ENCODE results near the gene SLC8A3. TPM values are rescaled to one million over a fixed set of nuclear protein-coding genes. Genes with fewer than 3 reads are reported as not detected.

SLC8A3 gene
- total RNA-seq, 1 donor from 2014 or later: 0.49 TPM

GRCh38 chr14:70097576-70098249 lies 91.0 kb downstream of the SLC8A3 start:
- H3K27ac ChIP-seq: no peak overlapping the region
- H3K36me3 ChIP-seq: no peaks in the 10 kb centered on the region
- no peaks in the 10 kb centered on the region for H3K4me1 ChIP-seq
- no peak for DNase-seq (ENCODE audit: extremely low spot score in 2 of 2)
- no peak overlapping the region for H3K4me3 ChIP-seq
- H3K9me3 ChIP-seq: no peaks in the 10 kb centered on the region
- TF ChIP-seq POLR2A (IDR thresholded peaks at IDR 0.05) (no peak), POLR2AphosphoS5 (IDR thresholded peaks at IDR 0.05; ENCODE audit: insufficient read depth in 1 of 2, low read depth in 1 of 2) (no peak)
- TF ChIP-seq, protein P1, sequence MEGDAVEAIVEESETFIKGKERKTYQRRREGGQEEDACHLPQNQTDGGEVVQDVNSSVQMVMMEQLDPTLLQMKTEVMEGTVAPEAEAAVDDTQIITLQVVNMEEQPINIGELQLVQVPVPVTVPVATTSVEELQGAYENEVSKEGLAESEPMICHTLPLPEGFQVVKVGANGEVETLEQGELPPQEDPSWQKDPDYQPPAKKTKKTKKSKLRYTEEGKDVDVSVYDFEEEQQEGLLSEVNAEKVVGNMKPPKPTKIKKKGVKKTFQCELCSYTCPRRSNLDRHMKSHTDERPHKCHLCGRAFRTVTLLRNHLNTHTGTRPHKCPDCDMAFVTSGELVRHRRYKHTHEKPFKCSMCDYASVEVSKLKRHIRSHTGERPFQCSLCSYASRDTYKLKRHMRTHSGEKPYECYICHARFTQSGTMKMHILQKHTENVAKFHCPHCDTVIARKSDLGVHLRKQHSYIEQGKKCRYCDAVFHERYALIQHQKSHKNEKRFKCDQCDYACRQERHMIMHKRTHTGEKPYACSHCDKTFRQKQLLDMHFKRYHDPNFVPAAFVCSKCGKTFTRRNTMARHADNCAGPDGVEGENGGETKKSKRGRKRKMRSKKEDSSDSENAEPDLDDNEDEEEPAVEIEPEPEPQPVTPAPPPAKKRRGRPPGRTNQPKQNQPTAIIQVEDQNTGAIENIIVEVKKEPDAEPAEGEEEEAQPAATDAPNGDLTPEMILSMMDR (IDR thresholded peaks at IDR 0.05): no peak
- H3K27me3 ChIP-seq: no peaks in the 10 kb centered on the region
- intact Hi-C loops (cut with DNase I): no loop called here

GRCh38 chr14:70096866-70097265 lies 91.9 kb downstream of the SLC8A3 start:
- DNase-seq (ENCODE audit: extremely low spot score in 2 of 2): no peak
- H3K4me3 ChIP-seq: no peak overlapping the region
- intact Hi-C loops (cut with DNase I): no loop called here
- H3K27me3 ChIP-seq: no peaks in the 10 kb centered on the region
- no peak overlapping the region for H3K27ac ChIP-seq
- H3K36me3 ChIP-seq: no peaks in the 10 kb centered on the region
- TF ChIP-seq, protein P1 (IDR thresholded peaks at IDR 0.05): no peak
- TF ChIP-seq POLR2AphosphoS5 (IDR thresholded peaks at IDR 0.05; ENCODE audit: insufficient read depth in 1 of 2, low read depth in 1 of 2): no peak
- H3K9me3 ChIP-seq: no peaks in the 10 kb centered on the region
- no peaks in the 10 kb centered on the region for H3K4me1 ChIP-seq

DNA sequence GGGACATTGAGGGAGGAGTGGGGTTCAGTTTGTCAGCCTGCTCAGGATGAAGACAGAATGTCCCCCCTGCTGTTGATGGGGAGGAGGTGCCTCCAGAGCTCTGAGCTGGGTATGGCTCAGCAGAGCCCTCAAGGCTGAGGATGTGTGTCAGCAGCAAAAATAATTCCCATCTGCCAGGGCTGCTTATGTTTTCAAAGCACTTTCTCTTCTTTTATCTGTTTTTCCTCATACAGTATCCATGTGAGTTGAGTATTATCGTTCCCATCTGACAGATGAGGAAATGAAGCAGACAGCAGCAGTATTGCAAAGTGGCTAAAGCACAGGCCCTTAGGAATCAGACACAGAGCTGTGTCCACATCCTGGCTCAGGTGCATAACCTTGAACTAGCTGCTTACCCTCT lies 94.1 kb downstream of the SLC8A3 start:
- intact Hi-C loops (cut with DNase I): no loop called here
- Histone ChIP-seq H3K36me3 (no peaks in the 10 kb centered on the region), H3K27ac (no peak overlapping the region), H3K4me3 (no peak overlapping the region), H3K4me1 (no peaks in the 10 kb centered on the region), H3K9me3 (no peaks in the 10 kb centered on the region), H3K27me3 (no peaks in the 10 kb centered on the region)
- TF ChIP-seq, protein P1 (IDR thresholded peaks at IDR 0.05): no peak
- TF ChIP-seq POLR2AphosphoS5 (IDR thresholded peaks at IDR 0.05; ENCODE audit: insufficient read depth in 1 of 2, low read depth in 1 of 2): no peak
- TF ChIP-seq POLR2A (IDR thresholded peaks at IDR 0.05): no peak
- DNase-seq (ENCODE audit: extremely low spot score in 2 of 2): no peak

DNA sequence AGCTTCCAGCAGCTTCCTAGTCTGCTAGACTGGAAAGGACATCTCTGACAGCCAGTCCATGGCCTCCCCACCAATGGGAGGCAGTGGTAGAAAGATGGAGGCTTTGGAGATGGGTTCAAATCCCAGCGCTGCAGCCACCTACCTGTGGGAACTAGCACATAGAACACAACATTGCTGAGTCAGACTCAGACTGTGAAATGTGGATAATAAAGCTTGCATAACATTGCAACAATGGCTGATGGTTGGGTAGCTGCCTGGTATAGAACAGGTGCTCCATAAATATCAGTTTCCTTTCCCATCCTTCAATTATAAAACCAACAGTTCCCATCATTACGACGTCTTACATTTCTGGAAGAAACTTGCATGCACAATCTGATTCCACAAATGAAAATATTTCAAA lies 94.6 kb downstream of the SLC8A3 start:
- intact Hi-C loops (cut with DNase I): no loop called here
- TF ChIP-seq POLR2A (IDR thresholded peaks at IDR 0.05): no peak
- TF ChIP-seq POLR2AphosphoS5 (IDR thresholded peaks at IDR 0.05; ENCODE audit: insufficient read depth in 1 of 2, low read depth in 1 of 2): no peak
- TF ChIP-seq, protein P1 (IDR thresholded peaks at IDR 0.05): no peak
- DNase-seq (ENCODE audit: extremely low spot score in 2 of 2): no peak
- no peak overlapping the region for H3K4me3 ChIP-seq
- no peaks in the 10 kb centered on the region for H3K27me3 ChIP-seq
- no peaks in the 10 kb centered on the region for H3K9me3 ChIP-seq
- no peaks in the 10 kb centered on the region for H3K4me1 ChIP-seq
- no peak overlapping the region for H3K27ac ChIP-seq
- no peaks in the 10 kb centered on the region for H3K36me3 ChIP-seq

GRCh38 chr14:70093156-70093555 lies 95.6 kb downstream of the SLC8A3 start:
- no peaks in the 10 kb centered on the region for H3K9me3 ChIP-seq
- no peak overlapping the region for H3K4me3 ChIP-seq
- no peaks in the 10 kb centered on the region for H3K36me3 ChIP-seq
- TF ChIP-seq POLR2AphosphoS5 (IDR thresholded peaks at IDR 0.05; ENCODE audit: insufficient read depth in 1 of 2, low read depth in 1 of 2) (no peak), POLR2A (IDR thresholded peaks at IDR 0.05) (no peak)
- TF ChIP-seq, protein P1 (IDR thresholded peaks at IDR 0.05): no peak
- no peak for DNase-seq (ENCODE audit: extremely low spot score in 2 of 2)
- H3K27ac ChIP-seq: no peak overlapping the region
- no peaks in the 10 kb centered on the region for H3K27me3 ChIP-seq
- intact Hi-C loops (cut with DNase I): no loop called here
- no peaks in the 10 kb centered on the region for H3K4me1 ChIP-seq
